Astrocyte of the hippocampus (primary cell): ENCODE measurements around the gene VWA5A.
"Not testable (repeated sequence)": the region's sequence is repeated elsewhere in the genome, so short reads cannot be mapped to it uniquely, and the experiment has no call there.

Source experiments
- DNase-seq: peaks from one replicate; pipeline ENCODE4 v3.0.0; 2011; ENCODE audit warnings: low read depth, low spot score

The VWA5A gene

GRCh38 chr11:124094731-124095130, 20.5 kb upstream of the VWA5A start:
- DNase-seq, result no peak

- DNase-seq, result no peak
These were observed 18.9 kb upstream of the VWA5A start for GRCh38 chr11:124096364-124096763.

- DNase-seq, result no peak
These were observed 17.1 kb upstream of the VWA5A start for GRCh38 chr11:124098141-124098540.

- no peak for DNase-seq
These were observed 13.5 kb upstream of the VWA5A start for GRCh38 chr11:124101737-124102136.

- DNase-seq, result peak; percentile 48
These were observed 7.1 kb upstream of the VWA5A start for GRCh38 chr11:124108156-124108555.

GRCh38 chr11:124109377-124109776, 5.9 kb upstream of the VWA5A start:
- no peak for DNase-seq

- DNase-seq, result no peak
These were observed 5.0 kb upstream of the VWA5A start for GRCh38 chr11:124110201-124110600.

- DNase-seq, result peak; percentile 35
These were observed 1.4 kb upstream of the VWA5A start for GRCh38 chr11:124113890-124114289.

- DNase-seq, result peak; percentile 38
These were observed 749 bp downstream of the VWA5A start for GRCh38 chr11:124115782-124116616.

GRCh38 chr11:124119103-124119502, 3.9 kb downstream of the VWA5A start:
- no peak for DNase-seq

- DNase-seq, result no peak
These were observed 5.6 kb downstream of the VWA5A start for GRCh38 chr11:124120891-124121290.

- peak; percentile 5 for DNase-seq
These were observed 6.9 kb downstream of the VWA5A start for GRCh38 chr11:124122123-124122522.

GRCh38 chr11:124123622-124124021, 8.4 kb downstream of the VWA5A start:
- no peak for DNase-seq

- not testable (repeated sequence) for DNase-seq
These were observed 11.9 kb downstream of the VWA5A start for GRCh38 chr11:124127134-124127533.

- DNase-seq, result no peak
These were observed 27.8 kb downstream of the VWA5A start for GRCh38 chr11:124143034-124143433.

GRCh38 chr11:124147951-124148350, 32.7 kb downstream of the VWA5A start:
- DNase-seq, result no peak

- no peak for DNase-seq
These were observed 35.4 kb downstream of the VWA5A start for GRCh38 chr11:124150684-124151083.

GRCh38 chr11:124152770-124153407, 37.6 kb downstream of the VWA5A start:
- DNase-seq, result peak; percentile 7

- DNase-seq, result no peak
These were observed 38.6 kb downstream of the VWA5A start for GRCh38 chr11:124153821-124154220.

- DNase-seq, result no peak
These were observed 44.2 kb downstream of the VWA5A start for GRCh38 chr11:124159481-124159880.

- DNase-seq, result no peak
These were observed 45.7 kb downstream of the VWA5A start for GRCh38 chr11:124160986-124161385.

- DNase-seq, result no peak
These were observed 52.6 kb downstream of the VWA5A start for GRCh38 chr11:124167826-124168231.

GRCh38 chr11:124168796-124169195, 53.5 kb downstream of the VWA5A start:
- DNase-seq, result no peak
